ENCODE results near the gene ARMC9.

The ARMC9 gene

DNA sequence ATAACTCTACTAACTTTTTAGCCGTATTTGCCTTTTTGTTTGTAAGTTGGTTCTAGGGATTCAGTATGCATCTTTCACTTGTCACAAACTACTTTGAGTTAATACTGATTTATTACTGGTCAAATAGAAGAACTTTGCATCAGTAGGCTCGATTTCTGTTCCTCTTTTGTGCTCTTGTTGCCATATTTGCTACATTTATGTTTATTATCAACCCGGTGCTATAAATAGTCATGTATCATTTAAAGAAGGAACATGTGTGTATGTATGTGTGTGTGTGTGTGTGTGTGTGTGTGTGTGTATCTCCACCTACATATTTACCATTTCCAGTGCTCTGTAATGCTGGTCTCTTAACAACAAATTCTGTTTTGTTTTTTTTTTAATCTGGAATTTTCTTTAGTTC, 117.5 kb downstream of the ARMC9 start:
- no peak for DNase-seq (ENCODE audit: low read depth)

DNA sequence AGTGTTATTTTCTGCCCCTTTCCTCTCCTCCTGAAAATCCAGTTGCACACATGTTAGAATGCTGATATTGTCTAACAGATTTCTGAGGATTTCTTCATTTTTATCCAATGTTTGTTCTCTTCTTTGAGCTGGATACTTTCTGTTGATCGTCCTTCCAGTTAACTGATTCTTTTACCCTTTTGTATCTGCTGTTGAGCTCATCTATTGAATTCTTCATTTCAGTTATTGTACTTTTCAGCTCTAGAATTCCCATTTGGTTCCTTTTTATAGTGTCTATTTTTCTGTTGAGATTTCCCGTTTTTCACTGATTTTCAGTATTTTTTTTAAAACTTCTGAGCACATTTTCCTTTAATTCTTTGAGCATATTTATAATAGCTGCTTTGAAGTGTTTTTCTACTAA, 119.1 kb downstream of the ARMC9 start:
- no peak for DNase-seq (ENCODE audit: low read depth)

DNA sequence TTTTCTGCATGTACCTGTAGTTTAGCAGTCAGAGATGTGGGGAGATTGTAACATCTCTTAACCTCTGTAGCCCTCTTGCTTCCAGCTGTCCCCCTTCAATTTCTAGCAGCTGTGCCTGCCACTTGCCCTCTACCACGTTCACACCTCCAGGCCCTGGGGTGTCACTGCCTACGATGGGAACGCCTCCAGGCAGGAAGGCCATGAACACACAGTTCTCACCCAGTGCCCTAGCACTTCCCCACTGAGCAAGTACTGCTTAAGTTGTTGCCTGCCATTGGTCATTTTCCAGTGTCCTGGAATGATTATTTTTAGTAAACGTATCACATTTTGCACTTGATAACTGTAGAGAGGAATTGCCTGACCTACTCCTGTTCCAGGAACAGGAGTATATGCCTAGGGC, 120.0 kb downstream of the ARMC9 start:
- no peak for DNase-seq (ENCODE audit: low read depth)

DNA sequence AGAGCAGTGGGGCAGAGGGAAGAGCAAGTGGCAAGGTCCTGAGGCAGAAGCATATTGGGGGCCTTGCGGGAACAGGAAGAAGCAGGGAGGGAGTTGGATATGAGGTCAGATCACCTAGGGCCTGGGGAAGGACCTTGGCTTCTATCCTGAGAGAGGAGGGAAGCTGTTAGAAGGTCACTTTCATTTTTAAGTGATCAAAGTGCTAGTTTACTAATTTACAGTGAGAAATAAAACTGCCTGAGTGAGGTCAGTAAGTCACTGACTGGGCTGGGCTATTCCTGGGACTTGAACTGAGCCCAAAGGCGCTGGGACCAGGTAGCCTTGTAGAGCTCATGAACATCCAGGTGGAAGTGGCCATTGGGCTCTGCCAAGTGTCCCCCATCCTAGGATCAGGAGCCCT, 120.5 kb downstream of the ARMC9 start:
- no peak for DNase-seq (ENCODE audit: low read depth)

DNA sequence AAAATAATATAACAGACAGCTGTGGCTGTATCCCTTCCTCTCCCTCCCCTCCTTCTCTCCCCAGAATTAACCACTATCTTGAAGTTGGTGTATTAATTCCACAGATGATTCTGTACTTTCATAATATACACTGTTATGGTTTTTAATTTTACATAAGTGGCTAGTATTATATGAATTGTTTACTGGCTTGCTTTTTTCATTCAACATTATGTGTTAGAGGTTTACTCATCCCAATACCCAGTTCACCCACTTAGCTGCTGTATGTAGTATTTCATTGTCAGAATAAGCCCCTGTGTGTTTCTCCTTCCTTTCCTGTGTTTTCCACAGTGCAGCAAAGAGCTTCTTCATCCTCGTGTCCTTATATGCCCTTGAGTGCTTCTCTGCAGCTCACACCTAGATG, 121.4 kb downstream of the ARMC9 start:
- no peak for DNase-seq (ENCODE audit: low read depth)

DNA sequence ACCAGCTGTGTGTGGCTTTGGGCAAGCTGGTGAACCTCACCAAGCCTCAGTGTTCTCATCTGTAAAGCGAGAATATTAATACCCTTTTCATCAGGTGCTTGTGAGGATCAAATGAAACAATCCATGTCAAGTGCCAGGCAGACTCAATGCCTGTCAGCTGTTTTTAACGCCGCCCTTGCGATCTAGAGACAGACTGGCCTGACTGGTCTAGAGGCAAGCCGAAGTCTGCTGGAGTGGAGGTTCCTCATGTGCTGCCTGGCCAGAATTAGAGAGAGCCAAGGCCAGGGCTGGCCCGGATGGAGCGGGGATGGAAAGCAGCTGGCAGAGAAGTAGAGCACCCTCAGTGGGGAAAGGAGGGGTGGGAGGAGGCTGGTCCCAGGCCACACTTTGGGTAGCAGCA, 122.6 kb downstream of the ARMC9 start:
- DNase-seq (ENCODE audit: low read depth): no peak

DNA sequence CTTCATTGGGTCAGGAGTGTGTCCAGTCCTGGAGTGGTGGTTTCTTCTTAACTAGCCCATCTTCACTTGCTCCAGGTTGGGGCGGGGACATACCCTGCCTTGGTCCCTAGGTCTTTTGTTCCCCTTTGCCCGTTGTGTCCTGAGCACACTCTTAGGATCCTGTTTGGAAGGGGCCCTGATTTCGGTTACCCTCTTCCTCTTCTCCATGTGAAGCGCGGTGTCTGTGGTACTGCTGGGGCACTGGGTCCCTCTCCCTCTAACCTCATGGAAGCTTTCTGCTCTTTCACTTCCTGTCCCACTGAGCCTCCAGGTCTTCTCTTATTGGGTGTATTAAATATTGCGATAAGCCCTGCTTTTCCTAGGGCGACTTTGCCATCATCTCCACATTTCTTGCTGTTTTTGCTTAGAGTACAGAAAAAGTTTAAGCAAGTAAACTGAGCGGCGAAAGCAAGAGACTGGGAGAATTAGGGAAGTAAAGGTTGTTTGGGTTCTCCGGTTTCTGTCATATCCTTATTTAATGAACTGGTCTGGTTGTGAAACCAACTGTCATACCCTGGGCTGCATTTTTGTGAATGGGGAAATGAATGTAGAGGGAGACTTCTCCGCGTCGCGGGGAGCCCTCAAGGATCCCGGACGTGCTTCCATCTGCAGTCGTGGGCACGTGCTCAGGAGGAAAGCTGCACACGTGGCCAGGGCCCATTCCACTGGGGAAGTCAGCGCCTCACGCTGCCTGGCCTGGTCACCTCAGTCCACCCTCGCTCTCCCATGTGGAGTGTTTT, 123.3 kb downstream of the ARMC9 start:
- DNase-seq (ENCODE audit: low read depth): no peak

DNA sequence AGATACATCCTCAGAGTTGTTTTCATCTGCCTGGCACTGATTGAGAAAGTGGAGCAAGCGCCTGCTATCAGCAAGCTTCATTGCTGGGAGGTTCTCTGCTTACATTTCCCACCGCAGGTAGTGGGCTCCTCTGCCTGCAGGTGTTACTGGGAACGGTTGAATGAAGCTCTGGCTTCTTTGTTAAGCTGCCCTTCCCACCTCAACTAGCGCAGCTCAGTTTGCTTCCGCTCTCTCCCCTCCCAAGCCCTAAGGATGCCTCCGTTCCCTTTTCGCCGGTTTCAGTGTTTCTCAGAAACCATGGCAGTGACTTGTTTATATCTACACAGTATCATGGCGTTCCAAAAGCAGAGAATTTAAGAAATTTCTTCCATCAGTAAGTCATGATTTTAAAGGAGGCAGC, 124.9 kb downstream of the ARMC9 start:
- no peak for DNase-seq (ENCODE audit: low read depth)

DNA sequence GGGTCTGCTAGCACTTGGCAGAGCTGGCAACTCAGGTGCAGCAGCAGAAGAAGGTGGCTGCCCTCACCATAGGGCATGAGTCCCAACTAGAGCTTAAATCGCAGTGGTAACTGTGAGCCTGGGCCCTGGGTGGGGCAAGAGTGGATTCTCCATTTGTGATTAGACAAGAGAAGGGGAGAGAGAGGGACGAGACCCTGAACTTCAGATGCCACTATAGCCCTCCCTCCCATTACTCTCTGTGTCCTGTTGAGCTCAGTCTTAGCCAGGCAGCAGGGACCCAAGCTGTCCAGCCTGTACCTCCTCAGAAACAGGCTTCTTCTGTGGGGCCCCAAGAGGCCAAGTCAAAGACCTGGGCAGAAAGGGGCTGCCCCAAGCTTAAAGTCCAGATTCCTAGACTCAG, 127.4 kb downstream of the ARMC9 start:
- DNase-seq (ENCODE audit: low read depth): no peak

DNA sequence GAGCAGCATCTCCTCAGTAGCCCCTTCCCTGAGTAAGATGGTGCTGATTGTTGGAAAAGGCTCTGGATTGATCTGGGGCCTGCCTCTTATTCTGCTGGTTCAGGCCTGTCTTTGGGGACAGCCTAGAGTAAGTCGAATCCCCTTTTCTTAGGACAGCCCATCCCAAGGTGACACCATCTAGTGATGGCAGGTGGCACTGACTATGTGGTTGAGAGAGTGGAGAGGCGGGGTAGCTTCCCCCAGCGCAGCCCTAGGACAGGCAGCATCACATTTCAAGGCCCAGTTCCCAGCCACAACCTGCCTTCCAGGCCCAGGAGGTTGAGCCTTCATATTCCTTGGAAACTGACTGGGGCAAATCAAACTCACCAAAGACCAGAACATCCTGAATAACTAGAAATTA, 128.0 kb downstream of the ARMC9 start:
- no peak for DNase-seq (ENCODE audit: low read depth)

DNA sequence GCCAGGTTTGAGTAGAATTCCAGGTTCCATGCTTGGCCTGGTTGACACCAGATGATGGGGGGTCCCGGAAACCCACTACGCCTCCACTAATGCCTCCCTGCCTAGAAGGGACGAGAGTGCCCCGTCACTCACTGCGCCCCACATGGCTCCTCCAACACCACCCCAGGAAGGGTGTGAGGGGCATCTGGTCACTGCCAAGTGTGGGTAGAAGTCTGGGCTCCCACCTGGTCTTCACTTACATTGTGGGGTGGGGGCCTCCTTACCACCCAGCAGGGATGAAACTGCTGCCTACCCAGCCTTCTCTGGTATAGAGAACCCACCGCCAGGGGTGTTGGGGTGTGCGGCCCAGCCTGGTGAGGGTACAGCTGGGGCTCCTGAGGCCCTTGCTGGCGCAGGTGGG, 131.9 kb downstream of the ARMC9 start:
- DNase-seq (ENCODE audit: low read depth): no peak

DNA sequence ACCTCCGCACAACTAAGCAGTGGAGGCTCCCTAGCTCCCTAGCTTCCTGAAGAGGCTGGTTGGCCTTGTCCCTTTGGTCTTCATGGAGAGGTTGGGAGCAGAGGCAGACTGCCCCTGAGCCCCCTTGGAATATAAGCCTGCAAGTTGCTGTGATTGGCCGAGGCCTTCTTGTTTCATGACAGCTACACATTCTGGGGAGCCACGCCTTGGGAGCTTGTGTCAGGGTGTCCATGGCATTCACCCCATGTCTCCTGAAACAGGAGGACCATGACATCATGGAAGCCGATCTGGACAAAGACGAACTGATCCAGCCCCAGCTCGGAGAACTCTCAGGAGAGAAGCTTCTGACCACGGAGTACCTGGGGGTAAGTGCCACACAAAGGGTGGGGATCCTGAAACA, 133.1 kb downstream of the ARMC9 start:
- no peak for DNase-seq (ENCODE audit: low read depth)

DNA sequence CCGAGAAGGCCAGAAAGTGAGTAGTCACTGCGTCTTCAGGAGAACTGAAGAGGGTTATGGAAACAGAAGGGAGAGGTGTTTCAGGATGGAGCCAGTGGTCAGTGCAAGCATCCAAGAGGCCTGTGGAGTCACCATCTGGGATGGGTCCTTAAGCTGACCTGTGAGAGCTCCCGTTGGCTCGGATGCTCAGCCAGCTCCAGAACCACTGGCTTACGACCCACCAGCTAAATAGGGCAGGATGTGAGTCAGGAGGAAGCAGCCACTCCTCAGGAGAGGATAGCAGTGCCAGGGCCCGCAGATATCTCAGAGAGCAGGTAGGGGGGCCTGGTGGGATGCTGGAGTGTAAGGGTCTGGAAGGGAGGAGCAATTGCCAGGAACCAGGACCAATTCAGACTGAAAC, 134.0 kb downstream of the ARMC9 start:
- DNase-seq (ENCODE audit: low read depth): no peak

DNA sequence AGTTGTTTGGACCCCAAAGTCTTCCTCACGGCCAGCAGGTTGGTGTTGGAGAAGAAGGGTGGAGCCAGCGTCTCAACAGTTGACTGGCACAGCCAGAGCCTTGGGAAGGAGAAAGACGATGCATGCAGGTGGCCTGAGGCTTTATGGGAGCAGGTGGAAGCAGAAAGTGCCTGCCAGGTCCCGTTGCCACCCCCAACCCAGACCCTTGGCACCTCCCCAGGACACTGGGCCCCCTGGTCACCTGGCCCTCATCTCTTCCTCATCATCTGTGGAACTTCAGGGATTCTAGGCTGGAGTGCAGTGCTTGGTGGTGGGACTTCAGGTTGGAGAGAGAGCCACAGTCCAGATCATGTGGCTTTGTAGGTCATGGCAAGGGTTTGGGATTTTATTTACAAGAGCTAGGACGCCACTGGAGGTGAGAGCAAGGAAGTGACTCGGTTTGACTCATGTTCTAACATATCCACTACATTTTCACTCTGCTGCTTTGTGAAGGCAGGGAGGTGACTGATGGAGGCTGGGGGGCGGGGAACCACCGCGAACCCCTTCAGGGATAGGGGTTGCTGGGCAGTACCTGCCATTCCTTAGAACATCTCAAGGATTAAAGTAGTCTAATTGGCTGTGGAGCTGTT, 134.6 kb downstream of the ARMC9 start:
- no peak for DNase-seq (ENCODE audit: low read depth)

DNA sequence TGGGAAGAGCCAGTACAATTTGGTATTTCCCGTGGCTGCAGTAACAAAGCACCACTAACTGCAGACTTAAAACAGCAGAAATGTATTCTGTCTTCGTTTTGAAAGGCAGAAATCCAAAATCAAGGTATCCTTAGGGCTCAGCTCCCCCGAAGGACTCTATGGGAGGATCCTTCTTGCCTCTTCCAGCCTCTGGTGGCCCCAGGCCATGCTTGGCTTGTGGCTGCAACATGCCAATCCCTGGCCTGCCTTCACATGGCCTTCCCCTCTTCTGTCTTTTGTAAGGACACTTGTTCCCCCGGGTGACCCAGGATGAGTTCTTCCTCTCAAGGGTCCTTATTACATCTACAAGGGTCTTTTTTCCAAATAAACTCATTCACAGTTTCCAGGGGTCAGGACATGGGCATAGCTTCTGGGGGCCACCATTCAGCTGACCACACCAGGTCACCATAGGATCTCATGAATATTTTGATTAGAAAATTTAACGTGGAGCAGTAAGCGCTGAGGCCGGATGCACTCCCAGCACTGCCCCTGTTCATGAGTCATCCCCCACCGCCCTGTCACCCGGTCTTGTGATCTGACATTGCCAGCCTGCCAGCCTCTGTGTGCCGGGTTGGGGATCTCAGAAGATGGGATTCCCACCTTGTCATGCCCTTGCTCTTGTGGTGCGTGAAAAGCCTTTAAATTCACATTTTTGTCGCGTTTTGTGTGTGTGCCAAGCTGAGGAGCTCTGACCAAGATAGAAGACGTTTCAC, 135.9 kb downstream of the ARMC9 start:
- DNase-seq (ENCODE audit: low read depth): no peak

DNA sequence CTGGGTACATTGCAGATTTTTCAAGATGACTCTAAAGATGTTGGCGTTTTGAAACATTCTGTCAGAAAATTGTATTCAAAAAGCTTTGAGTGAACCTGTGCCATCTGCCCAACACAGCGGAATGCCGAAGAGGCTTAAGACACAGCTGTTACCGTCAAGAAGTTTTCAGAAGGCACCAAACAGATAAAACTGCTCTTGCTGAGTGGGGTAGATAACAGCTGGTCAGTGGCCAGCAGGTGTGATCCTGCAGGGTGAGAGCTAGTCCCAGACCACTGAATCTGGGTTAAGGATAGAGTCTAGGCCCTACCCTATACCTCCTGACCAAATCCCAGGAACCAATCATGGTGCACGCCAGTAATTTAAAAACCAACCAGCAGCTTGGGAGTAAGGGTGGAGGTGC, 136.6 kb downstream of the ARMC9 start:
- no peak for DNase-seq (ENCODE audit: low read depth)

DNA sequence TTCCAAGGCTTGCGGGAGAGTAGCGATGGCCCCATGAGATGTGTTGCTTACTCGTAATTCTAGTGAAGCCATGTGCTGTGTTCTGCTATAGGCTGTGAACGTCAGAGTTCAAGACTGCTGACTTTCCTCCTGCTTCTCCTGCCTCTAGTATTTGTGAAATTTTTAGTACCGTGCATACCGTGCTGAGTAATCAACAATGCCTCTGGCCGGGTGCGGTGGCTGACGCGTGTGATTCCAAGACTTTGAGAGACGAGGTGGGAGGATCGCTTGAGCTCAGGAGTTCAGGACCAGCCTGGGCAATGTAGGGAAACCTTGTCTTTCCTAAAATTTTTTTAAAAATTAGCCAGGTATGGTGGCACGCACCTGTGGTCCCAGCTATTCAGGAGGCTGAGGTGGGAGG, 137.2 kb downstream of the ARMC9 start:
- DNase-seq (ENCODE audit: low read depth): no peak

DNA sequence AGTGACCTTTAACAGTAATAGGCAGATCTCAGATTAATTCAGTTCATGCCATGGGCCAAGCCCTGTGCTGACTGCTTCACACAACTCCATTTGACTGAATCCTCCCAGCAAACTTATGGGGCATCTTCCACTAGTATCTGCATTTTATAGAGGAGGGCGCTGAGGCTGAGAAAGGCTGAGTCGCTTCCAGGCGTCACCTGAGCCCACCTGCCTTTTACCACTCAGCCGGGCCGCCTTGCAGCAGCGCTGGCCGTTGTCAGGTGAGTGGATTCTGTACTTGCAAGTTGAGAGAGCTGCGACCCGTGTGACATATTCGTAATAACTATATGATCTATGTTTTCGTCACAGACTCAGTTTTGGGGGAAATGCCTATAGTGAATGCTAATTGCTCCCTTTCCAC, 137.8 kb downstream of the ARMC9 start:
- no peak for DNase-seq (ENCODE audit: low read depth)

DNA sequence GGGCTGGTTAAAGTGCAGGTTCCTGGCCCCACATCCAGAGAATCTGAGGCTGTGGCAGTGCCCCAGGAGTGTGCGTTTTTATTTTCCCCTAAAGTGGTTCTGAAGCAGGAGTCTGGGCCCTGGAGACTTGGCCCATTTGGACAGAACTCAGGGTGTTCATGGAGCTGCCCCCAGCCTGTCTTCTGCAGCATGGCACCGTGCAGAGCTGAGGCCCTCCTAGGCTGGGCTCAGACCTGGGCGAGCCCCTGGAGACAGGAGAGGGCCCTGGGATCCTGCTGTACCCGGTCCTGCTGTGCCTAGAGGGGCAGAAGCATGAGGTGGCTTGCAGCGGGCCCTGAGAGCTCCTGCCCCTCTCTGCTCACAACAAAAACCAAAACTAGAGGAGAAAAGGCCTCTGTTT, 138.3 kb downstream of the ARMC9 start:
- DNase-seq (ENCODE audit: low read depth): no peak

DNA sequence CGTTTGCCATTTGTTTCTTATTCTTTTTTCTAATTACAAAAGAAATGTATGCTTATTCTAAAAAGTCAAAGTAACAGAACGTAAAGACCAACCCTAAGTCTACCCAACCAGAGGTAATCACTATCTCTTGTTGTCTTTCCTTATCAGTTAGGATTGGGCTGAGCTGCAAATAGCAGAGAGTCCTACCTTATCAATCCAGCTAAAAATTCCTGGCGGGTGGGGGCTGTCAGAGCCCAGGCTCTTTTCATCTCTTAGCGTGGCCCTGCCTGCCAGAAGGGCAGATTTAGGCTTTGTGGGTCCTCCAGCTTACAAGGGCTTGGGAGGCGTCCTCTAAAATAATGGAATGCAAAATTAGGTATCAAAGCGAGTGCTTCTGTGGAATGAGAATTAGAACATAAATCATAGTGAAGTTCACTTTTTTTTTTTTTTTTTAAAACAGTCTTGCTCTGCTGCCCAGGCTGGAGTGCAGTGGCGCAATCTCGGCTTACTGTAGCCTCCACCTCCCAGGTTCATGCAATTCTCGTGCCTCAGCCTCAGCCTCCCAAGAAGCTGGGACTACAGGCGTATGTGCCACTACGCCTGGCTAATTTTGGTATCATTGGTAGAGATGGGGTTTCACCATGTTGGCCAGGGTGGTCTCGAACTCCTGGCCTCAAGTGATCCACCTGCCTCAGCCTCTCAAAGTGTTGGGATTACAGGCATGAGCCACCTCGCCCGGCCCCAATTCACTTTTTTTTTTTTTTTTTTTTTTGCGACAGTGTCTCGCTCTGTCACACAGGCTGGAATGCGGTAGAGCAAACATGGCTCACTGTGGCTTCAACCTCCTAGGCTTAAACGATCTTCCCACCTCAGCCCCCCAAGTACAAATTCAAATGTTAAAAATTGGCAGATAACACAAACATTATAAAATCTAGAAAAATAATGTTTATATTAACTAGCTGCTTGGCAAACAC, 139.7 kb downstream of the ARMC9 start:
- DNase-seq (ENCODE audit: low read depth): no peak

DNA sequence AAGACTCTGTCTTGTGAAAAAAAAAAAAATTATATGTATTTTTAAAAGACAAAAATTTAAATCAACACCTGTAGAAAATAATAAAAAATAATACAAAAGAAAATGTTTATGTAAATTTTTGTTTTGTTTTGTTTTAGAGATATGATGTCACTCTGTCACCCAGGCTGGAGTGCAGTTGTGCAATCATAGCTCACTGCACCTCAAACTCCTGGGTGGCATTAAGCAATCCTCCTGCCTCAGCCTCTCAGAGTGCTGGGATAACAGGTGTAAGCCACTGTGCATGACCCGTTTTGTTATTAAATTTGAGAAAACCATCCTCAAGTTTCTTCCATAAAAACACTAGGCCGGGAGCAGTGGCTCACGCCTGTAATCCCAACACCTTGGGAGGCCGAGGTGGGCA, 140.9 kb downstream of the ARMC9 start:
- DNase-seq (ENCODE audit: low read depth): no peak

DNA sequence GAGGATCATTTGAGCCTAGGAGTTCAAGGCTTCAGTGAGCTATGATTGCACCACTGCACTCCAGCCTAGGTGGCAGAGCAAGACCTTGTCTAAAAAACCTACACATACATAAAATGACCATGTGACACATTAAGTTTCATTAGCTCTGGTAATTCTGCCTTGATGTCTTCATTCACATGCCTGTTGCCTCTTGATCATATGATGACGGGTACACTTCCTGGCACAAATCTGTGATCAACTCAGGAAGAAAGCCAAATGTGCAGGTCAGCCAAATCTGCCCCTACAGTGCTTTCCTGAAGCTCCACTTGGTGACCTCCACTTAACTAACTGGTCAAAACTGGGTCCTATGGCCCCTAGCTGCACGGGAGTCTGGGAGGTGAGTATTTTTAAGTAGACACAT, 142.7 kb downstream of the ARMC9 start:
- no peak for DNase-seq (ENCODE audit: low read depth)
